SK-N-SH (cell line): ENCODE results near the gene WWOX. TPM values are rescaled to one million over a fixed set of nuclear protein-coding genes. Genes with fewer than 3 reads are reported as not detected.

Source experiments
- CTCF ChIA-PET: fragments of 300-600, 350-600 bp; formaldehyde crosslinking; extraction: SDS; loops from one replicate; lab custom pipeline; 2021; lab: Yijun Ruan, JAX
- POLR2A ChIA-PET: fragments of 350-600 bp; sonication (Branson Sonifier 250); formaldehyde crosslinking; extraction: SDS; loops from one replicate; lab custom pipeline; 2020; ENCODE audit warnings: antibody characterized with exemption, inconsistent platforms; lab: Yijun Ruan, JAX
- DNase-seq: peaks from one replicate; pipeline ENCODE4 v3.0.0; 2012
- H2AFZ ChIP-seq: fragments of 200-600 bp; sonication (generic); 2 replicates; pipeline ENCODE4 v1.8.1; 2016; ENCODE audit warnings: antibody characterized with exemption, mild to moderate bottlenecking, low read depth
- H3F3A ChIP-seq: fragments of 200-600 bp; sonication (generic); replicated peaks from 2 replicates; pipeline ENCODE3; 2016; ENCODE audit warnings: antibody characterized with exemption, mild to moderate bottlenecking; ENCODE audit not compliant: insufficient read depth
- H3K27ac ChIP-seq, 2 experiments: fragments of 200-500 bp in 1 of 2; fragments of 200-600 bp in 1 of 2; sonication (Bioruptor generic) in 1 of 2; sonication (generic), shearing (Covaris generic) in 1 of 2; 2 replicates each; pipeline versions ENCODE4 v1.5.1 to v1.6.1; 2014 to 2016; ENCODE audit warnings: low read depth in 2 of 2, inconsistent platforms in 1 of 2, low read length in 1 of 2, mild to moderate bottlenecking in 1 of 2, mixed read lengths in 1 of 2
- H3K27me3 ChIP-seq: fragments of 200-600 bp; sonication (generic), shearing (Covaris generic); 2 replicates; pipeline ENCODE4 v1.6.1; 2016; ENCODE audit warnings: mixed run types; ENCODE audit not compliant: insufficient read depth
- H3K36me3 ChIP-seq, 2 experiments: fragments of 200-500 bp in 1 of 2; fragments of 200-600 bp in 1 of 2; sonication (Bioruptor generic) in 1 of 2; sonication (generic) in 1 of 2; replicated peaks in 1 of 2; 2 replicates each; pipeline versions ENCODE3 to v1.5.1; 2014 to 2016; ENCODE audit warnings: low read length in 1 of 2, mild to moderate bottlenecking in 1 of 2; ENCODE audit not compliant: insufficient read depth in 2 of 2, control insufficient read depth in 1 of 2
- H3K4me1 ChIP-seq, 2 experiments: fragments of 200-500 bp in 1 of 2; fragments of 200-600 bp in 1 of 2; sonication (Bioruptor generic) in 1 of 2; sonication (generic), shearing (Covaris generic) in 1 of 2; 2 replicates each; pipeline versions ENCODE4 v1.5.1 to v1.6.1; 2014 to 2016; ENCODE audit warnings: low read depth in 1 of 2, low read length in 1 of 2, mixed run types in 1 of 2; ENCODE audit not compliant: insufficient read depth in 2 of 2, control insufficient read depth in 1 of 2
- H3K4me2 ChIP-seq: fragments of 200-600 bp; sonication (generic), shearing (Covaris generic); 2 replicates; pipeline ENCODE4 v1.6.1; 2017; ENCODE audit warnings: mixed run types
- H3K4me3 ChIP-seq, 2 experiments: fragments of 200-500 bp in 1 of 2; fragments of 200-600 bp in 1 of 2; sonication (Bioruptor generic) in 1 of 2; sonication (generic), shearing (Covaris generic) in 1 of 2; 2 replicates each; pipeline versions ENCODE4 v1.5.1 to v1.8.1; 2014 to 2016; ENCODE audit warnings: low read depth in 2 of 2, inconsistent platforms in 1 of 2, low read length in 1 of 2, mild to moderate bottlenecking in 1 of 2, mixed read lengths in 1 of 2, moderate library complexity in 1 of 2
- H3K79me2 ChIP-seq: fragments of 200-600 bp; sonication (generic); 2 replicates; pipeline ENCODE4 v1.8.1; 2017; ENCODE audit warnings: mild to moderate bottlenecking; ENCODE audit not compliant: insufficient read depth
- H3K9ac ChIP-seq: fragments of 200-600 bp; sonication (generic); 2 replicates; pipeline ENCODE4 v1.6.1; 2017; ENCODE audit warnings: mixed run types
- H3K9me2 ChIP-seq: fragments of 200-600 bp; sonication (generic); 2 replicates; pipeline ENCODE4 v1.6.1; 2017; ENCODE audit warnings: mixed run types
- H3K9me3 ChIP-seq: fragments of 200-600 bp; sonication (generic); 2 replicates; pipeline ENCODE4 v1.6.1; 2017; ENCODE audit warnings: mixed run types, mild to moderate bottlenecking, moderate library complexity
- H4K20me1 ChIP-seq: fragments of 200-600 bp; sonication (generic); 2 replicates; pipeline ENCODE4 v1.6.1; 2017; ENCODE audit warnings: mild to moderate bottlenecking, mixed run types; ENCODE audit not compliant: insufficient read depth
- CHD2 ChIP-seq: fragments of 150-350 bp; IDR thresholded peaks from 2 replicates; pipeline ENCODE4 v1.6.1; 2018; ENCODE audit warnings: low read length; ENCODE audit not compliant: partially characterized antibody
- ELF1 ChIP-seq: IDR thresholded peaks from 2 replicates; pipeline ENCODE4 v1.4.0; 2012
- EZH2phosphoT487 ChIP-seq: fragments of 200-600 bp; sonication (generic); IDR thresholded peaks from 2 replicates; pipeline ENCODE4 v1.6.1; 2017; ENCODE audit warnings: low read depth, mixed run types, mild to moderate bottlenecking, antibody characterized with exemption, moderate library complexity, borderline replicate concordance
- FOSL2 ChIP-seq: IDR thresholded peaks from 2 replicates; pipeline ENCODE4 v1.4.0; 2012; ENCODE audit warnings: low read depth, mild to moderate bottlenecking, moderate library complexity, borderline replicate concordance
- FOXJ3 ChIP-seq: sonication (generic); formaldehyde crosslinking; IDR thresholded peaks from 2 replicates; pipeline ENCODE4 v1.5.1; 2020; ENCODE audit warnings: mild to moderate bottlenecking, missing genetic modification reagents
- FOXM1 ChIP-seq: IDR thresholded peaks from 2 replicates; pipeline ENCODE4 v1.4.0; 2012; ENCODE audit warnings: low read depth, mild to moderate bottlenecking
- GABPA ChIP-seq: IDR thresholded peaks from 2 replicates; pipeline ENCODE4 v1.4.0; 2012; ENCODE audit warnings: low read depth, mild to moderate bottlenecking
- MEF2A ChIP-seq: IDR thresholded peaks from 2 replicates; pipeline ENCODE4 v1.4.0; 2012; ENCODE audit warnings: low read depth, borderline replicate concordance
- MXI1 ChIP-seq: IDR thresholded peaks from 2 replicates; pipeline ENCODE4 v1.6.1; 2012; ENCODE audit warnings: mild to moderate bottlenecking, low read depth, low read length, improper control_type of control experiment
- NFIC ChIP-seq: IDR thresholded peaks from 2 replicates; pipeline ENCODE4 v1.4.0; 2012; ENCODE audit warnings: borderline replicate concordance
- NRF1 ChIP-seq: IDR thresholded peaks from 2 replicates; pipeline ENCODE4 v1.6.1; 2012; ENCODE audit warnings: low read depth, mild to moderate bottlenecking, low read length
- RAD21 ChIP-seq: IDR thresholded peaks from 2 replicates; pipeline ENCODE4 v1.6.1; 2012; ENCODE audit warnings: mild to moderate bottlenecking, low read length
- RCOR1 ChIP-seq: fragments of 150-350 bp; IDR thresholded peaks from 2 replicates; pipeline ENCODE4 v1.6.1; 2017; ENCODE audit warnings: antibody characterized with exemption, low read length
- REST ChIP-seq: IDR thresholded peaks from 2 replicates; pipeline ENCODE4 v1.6.1; 2012; ENCODE audit warnings: mild to moderate bottlenecking, low read depth, low read length, moderate library complexity
- RFX5 ChIP-seq: IDR thresholded peaks from 2 replicates; pipeline ENCODE4 v1.6.1; 2012; ENCODE audit warnings: mild to moderate bottlenecking, improper control_type of control experiment, low read length
- RXRA ChIP-seq: IDR thresholded peaks from 2 replicates; pipeline ENCODE4 v1.4.0; 2012; ENCODE audit warnings: low read depth, mild to moderate bottlenecking, borderline replicate concordance
- SMC3 ChIP-seq: IDR thresholded peaks from 2 replicates; pipeline ENCODE4 v1.6.1; 2012; ENCODE audit warnings: low read depth, low read length, improper control_type of control experiment
- TAF1 ChIP-seq: IDR thresholded peaks from 2 replicates; pipeline ENCODE4 v1.6.1; 2012; ENCODE audit warnings: low read depth, mild to moderate bottlenecking, low read length, moderate library complexity, borderline replicate concordance
- TCF12 ChIP-seq: IDR thresholded peaks from 2 replicates; pipeline ENCODE4 v1.4.0; 2012
- TEAD4 ChIP-seq: IDR thresholded peaks from 2 replicates; pipeline ENCODE4 v1.4.0; 2012; ENCODE audit warnings: mild to moderate bottlenecking, borderline replicate concordance; ENCODE audit not compliant: insufficient read depth
- USF1 ChIP-seq: IDR thresholded peaks from 2 replicates; pipeline ENCODE4 v1.4.0; 2012; ENCODE audit warnings: low read depth, borderline replicate concordance
- YY1 ChIP-seq: IDR thresholded peaks from 2 replicates; pipeline ENCODE4 v1.4.0; 2012; ENCODE audit warnings: low read depth, mild to moderate bottlenecking
- WGBS: methylation state at CpG from one replicate; pipeline ENCODE4 v1.1.6; 2017; ENCODE audit warnings: low lambda C conversion rate; 5-methylcytosine and 5-hydroxymethylcytosine counted together
- polyA plus RNA-seq, 3 experiments: library from polyadenylated mRNA; depleted of rRNA; stranded (reverse); fragments of >200 nt; gene quantifications; 2 replicates each; pipeline ENCODE4 v1.2.3, GENCODE V29; 2012
- TF ChIP-seq, protein P1 (sequence below): fragments of 150-350 bp; IDR thresholded peaks from 2 replicates; pipeline ENCODE4 v1.6.1; 2017; ENCODE audit warnings: antibody characterized with exemption, low read length, low read depth, borderline replicate concordance

The WWOX gene
- polyA plus RNA-seq, 1 of the 3 experiments (the other 2 are of a cell fraction): 10.8 TPM

- no peaks in the 10 kb centered on the region for H3K27me3 ChIP-seq
- no peak overlapping the region for H3K4me2 ChIP-seq
- ChIA-PET CTCF (interaction anchor here (1.6 kb wide), 1 partner anchor 19 kb away, joined by 4 read pairs; no protein-coding TSS in a partner anchor), POLR2A (no interaction called here)
- no peaks in the 10 kb centered on the region for H3K79me2 ChIP-seq
- no peak overlapping the region for H3K9ac ChIP-seq
- TF ChIP-seq USF1 (no peak), NFIC (no peak), RFX5 (no peak), CHD2 (no peak), FOXM1 (no peak), TAF1 (no peak), TEAD4 (no peak), YY1 (no peak), ELF1 (no peak), RXRA (no peak)
- no peaks in the 10 kb centered on the region for H3K36me3 ChIP-seq
- H3K9me2 ChIP-seq: no peaks in the 10 kb centered on the region
- no peaks in the 10 kb centered on the region for H3F3A ChIP-seq
- H3K9me3 ChIP-seq: no peaks in the 10 kb centered on the region
- H2AFZ ChIP-seq: no peak overlapping the region
- H3K27ac ChIP-seq: no peak overlapping the region
- no peaks in the 10 kb centered on the region for H3K4me1 ChIP-seq
- H3K4me3 ChIP-seq: no peak overlapping the region
- DNase-seq: no peak
- H4K20me1 ChIP-seq: no peaks in the 10 kb centered on the region
- whole genome bisulfite sequencing: 34% methylated on average over 3 of the region's 3 CpGs
Measured at GRCh38 chr16:78906135-78906534, 806.7 kb downstream of the WWOX start.

DNA sequence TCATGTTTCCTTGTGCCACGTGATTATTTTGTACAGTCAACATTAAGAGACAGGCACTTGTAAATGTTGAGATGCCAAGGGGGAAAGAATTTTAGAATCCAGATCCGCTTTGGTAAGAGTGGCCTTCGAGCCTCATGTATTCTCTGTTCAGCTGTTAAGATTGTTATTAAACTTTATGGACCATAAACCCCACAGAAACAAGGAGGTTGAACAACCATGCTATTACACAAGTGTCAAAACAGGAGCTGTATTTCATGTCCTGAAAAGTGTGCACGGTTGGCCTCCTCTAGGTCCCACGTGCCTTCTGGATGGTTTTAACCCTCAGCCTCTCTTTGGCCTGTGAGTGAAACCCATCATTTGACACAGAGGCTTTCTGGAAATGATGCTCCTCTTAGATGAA, 809.8 kb downstream of the WWOX start:
- Histone ChIP-seq H3K79me2 (no peaks in the 10 kb centered on the region), H3K9ac (no peak overlapping the region), H3K4me2 (no peak overlapping the region), H3K27ac (no peak overlapping the region), H3K4me3 (no peak overlapping the region)
- POLR2A ChIA-PET: no interaction called here
- DNase-seq: no peak
- CTCF ChIA-PET: no interaction called here
- TF ChIP-seq NRF1: no peak
- no peak for TF ChIP-seq REST
- TF ChIP-seq RCOR1: no peak
- no peak for TF ChIP-seq RFX5
- TF ChIP-seq FOSL2: no peak
- TF ChIP-seq MXI1: no peak
- no peak for TF ChIP-seq EZH2phosphoT487
- TF ChIP-seq USF1: no peak
- no peak for TF ChIP-seq RAD21
- no peak for TF ChIP-seq FOXM1
- no peak for TF ChIP-seq FOXJ3 (CRISPR knock-in tag)
- TF ChIP-seq, protein P1, sequence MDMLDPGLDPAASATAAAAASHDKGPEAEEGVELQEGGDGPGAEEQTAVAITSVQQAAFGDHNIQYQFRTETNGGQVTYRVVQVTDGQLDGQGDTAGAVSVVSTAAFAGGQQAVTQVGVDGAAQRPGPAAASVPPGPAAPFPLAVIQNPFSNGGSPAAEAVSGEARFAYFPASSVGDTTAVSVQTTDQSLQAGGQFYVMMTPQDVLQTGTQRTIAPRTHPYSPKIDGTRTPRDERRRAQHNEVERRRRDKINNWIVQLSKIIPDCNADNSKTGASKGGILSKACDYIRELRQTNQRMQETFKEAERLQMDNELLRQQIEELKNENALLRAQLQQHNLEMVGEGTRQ: no peak
- TF ChIP-seq GABPA: no peak
- no peak for TF ChIP-seq MEF2A
- no peak for TF ChIP-seq SMC3
- no peak for TF ChIP-seq TCF12
- TF ChIP-seq, all 33 proteins: peak for 0
- H4K20me1 ChIP-seq: no peaks in the 10 kb centered on the region
- H3K9me3 ChIP-seq: no peaks in the 10 kb centered on the region
- WGBS: 38% methylated on average over 5 of the region's 5 CpGs
- H3K4me1 ChIP-seq: no peaks in the 10 kb centered on the region
- no peaks in the 10 kb centered on the region for H3F3A ChIP-seq
- no peaks in the 10 kb centered on the region for H3K9me2 ChIP-seq
- no peak overlapping the region for H2AFZ ChIP-seq
- H3K36me3 ChIP-seq: no peaks in the 10 kb centered on the region
- H3K27me3 ChIP-seq: no peaks in the 10 kb centered on the region
